Measurements from ENCODE around the gene SMIM41.
"Not testable (repeated sequence)": the region's sequence is repeated elsewhere in the genome, so short reads cannot be mapped to it uniquely, and the experiment has no call there.

The SMIM41 gene

DNA sequence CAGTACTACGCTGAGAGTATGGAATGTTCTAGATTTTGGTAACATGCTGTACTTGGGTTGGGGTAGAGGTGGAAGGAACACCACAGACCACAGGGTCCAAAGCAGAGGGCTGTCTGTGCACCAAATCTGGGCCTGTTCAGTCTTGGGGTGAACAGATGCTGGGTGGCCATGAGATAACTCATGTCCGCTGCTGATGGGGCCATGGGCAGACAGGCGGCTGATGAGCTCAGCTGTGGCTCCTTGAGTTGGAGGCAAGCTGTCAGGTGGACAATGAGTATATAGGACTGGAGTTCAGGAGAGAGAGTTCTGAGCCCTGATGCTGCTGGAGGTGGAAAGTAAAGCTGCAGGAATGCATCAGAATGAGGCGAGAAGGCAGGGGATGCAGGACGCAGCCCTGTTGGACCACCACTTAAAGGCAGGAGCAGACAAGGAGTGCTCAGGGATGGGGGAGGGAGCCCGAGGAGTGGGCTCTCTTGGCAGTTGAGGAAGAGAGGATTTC lies 6.2 kb downstream of the SMIM41 start:
- DNase-seq (ENCODE audit: low read depth), result no peak

GRCh38 chr12:52086366-52086765 lies 6.9 kb downstream of the SMIM41 start:
- no peak for DNase-seq (ENCODE audit: low read depth)

DNA sequence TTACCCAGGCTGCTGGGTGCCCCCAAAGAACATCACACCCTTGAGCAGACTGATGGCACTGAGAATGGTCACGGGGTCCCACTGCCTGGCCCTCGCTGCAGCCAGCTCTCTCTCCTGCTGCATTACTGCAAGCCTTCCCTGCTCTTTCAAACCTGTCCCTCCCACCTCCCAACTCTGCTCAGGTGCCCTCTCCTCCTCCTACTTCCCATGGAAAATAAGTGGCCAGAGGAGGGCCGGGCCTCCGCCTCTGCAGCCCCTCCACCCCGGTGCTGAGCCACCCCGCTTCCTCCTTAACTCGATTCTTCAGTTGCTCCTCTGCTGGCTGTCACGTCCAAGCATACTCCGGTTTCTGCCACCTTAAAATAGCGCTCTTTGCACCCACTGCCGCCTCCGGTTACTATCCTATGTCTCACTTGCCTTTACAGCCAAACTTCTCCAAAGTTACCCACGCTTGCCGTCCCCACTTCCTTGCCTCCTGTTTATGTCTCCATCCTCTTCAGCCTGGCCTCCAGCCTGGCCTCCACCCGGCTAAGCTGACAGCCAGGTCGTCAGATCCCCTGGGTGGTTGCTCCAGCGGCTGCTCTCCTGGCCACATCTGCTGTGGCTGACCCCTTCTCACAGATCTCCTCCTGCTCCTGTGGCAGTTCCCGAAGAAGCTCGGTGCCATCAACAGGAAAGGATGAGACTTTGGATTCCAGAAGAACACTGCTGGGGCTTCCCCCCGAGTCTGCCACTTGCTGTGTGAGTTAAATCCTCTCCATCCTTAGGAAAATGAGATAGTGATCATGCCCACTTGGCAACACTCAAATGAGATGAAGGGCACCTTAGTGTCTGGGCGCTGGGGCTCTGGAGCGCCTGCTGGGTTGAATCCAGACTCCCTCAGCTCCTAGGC lies 7.7 kb downstream of the SMIM41 start:
- DNase-seq (ENCODE audit: low read depth), result no peak

- DNase-seq (ENCODE audit: low read depth), result no peak
Measured at GRCh38 chr12:52087961-52088820, 8.7 kb downstream of the SMIM41 start.

DNA sequence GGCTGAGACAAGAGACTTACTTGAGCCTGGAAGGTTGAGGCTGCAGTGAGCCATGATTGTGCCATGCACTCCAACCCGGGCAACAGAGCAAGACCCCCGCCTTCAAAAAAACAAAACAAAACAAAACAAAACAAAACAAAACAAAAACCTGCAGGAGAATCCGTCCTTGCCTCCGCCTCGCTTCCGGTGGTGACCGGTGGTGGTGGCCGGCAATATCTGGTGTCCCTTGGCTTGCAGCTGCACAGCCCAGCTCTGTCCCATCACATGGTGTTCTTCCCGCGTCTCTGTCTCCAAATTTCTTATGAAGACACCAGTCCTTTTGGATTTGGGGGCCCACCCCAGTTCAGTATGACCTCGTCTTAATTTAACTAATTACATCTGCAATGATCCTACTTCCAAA lies 10.0 kb downstream of the SMIM41 start:
- no peak for DNase-seq (ENCODE audit: low read depth)

DNA sequence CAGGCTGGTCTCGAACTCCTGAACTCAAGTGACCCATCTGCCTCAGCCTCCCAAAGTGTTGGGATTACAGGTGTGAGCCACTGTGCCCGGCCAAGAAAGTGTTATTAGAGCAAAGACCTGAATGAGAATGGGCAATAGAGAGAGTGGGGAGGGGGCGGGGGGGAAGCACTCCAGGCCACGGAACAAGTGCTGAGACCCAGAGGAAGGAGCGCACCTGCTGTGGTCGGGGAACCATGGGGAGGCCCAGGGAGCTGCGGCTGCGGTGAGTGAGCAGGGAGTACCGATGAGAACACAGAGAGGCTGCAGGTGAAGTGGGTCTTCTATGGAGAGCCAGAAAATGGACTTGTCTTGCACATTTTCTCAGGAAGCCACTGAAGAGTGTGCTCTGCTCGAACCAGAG lies 10.8 kb downstream of the SMIM41 start:
- no peak for DNase-seq (ENCODE audit: low read depth)

- DNase-seq (ENCODE audit: low read depth), result no peak
Measured at GRCh38 chr12:52091061-52091460, 11.6 kb downstream of the SMIM41 start.

GRCh38 chr12:52091869-52092268 lies 12.4 kb downstream of the SMIM41 start:
- no peak for DNase-seq (ENCODE audit: low read depth)

GRCh38 chr12:52093346-52093745 lies 13.8 kb downstream of the SMIM41 start:
- no peak for DNase-seq (ENCODE audit: low read depth)

- no peak for DNase-seq (ENCODE audit: low read depth)
Measured at GRCh38 chr12:52096332-52097044, 17.0 kb downstream of the SMIM41 start.

- DNase-seq (ENCODE audit: low read depth), result no peak
Measured at GRCh38 chr12:52097045-52097666, 17.7 kb downstream of the SMIM41 start.

- not testable (repeated sequence) for DNase-seq (ENCODE audit: low read depth)
Measured at GRCh38 chr12:52104431-52105089, 25.1 kb downstream of the SMIM41 start.

DNA sequence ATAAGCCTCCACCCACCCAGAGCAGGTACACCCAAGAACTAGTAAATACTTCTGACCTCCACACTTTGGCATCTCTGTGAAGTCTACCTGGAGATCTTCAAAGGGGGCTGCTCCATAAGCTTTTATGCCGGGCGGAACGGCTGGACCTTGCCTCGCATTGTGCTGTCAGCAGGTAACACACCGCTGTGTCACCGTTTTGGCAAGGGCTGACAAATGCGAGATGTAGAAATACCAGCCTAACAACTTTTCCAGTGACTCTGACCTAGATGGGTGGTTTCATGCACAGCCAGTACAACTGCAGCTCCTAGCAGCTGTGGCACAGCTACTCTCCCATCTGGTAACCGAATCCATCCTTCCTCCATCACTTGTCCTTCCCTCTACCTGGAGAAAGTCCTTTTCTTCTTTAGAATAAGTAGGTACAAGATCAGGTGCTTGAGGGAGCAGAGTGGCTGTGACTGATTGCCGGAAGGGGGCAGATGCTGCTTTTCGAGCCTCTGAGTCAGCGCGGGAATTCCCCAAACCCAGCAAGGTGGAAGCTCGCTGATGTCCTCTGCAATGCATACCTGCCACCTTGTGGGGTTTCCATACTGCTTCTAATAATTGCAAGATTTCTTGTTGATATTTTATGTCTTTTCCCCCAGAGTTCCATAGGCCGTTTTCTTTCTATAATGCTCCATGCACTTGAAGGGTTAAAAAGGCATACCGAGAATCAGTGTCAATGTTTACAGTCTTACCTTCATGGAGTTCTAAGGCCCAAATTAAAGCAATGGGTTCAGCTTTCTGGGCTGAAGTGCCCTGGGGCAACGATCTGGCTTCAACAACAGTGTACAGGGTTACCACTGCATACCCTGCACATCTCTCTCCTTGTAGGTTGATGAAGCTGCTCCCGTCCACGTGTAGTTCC lies 37.0 kb downstream of the SMIM41 start:
- DNase-seq (ENCODE audit: low read depth), result peak; percentile 32

DNA sequence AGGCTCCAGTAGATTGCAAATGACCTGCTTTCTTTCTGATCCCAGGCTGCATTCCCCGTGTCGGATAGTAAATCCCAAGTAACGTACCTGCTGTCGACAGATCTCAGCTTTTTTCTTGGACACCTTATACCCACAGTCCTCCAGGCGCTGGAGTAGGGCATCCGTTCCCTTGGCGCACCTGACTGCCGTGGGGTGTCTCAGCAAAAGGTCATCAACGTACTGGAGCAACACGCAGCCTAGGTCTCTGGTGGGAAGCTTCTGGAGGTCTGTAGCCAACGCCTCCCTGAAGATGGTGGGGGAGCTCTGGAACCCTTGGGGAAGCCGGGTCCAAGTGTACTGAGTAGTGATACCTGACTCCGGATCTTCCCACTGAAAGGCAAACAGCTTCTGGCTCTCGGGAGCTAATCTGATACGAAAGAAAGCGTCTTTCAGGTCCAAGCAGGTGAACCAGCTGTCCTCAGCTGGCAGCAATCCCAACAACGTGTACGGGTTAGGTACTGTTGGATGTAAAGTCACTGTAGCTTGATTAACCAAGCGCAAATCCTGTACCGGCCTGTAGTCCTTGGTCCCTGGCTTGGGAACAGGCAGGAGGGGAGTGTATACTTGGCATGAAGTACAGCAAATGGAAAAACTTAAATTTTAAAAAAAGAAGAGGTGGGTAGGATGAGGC lies 38.4 kb downstream of the SMIM41 start:
- DNase-seq (ENCODE audit: low read depth), result not testable (repeated sequence)

DNA sequence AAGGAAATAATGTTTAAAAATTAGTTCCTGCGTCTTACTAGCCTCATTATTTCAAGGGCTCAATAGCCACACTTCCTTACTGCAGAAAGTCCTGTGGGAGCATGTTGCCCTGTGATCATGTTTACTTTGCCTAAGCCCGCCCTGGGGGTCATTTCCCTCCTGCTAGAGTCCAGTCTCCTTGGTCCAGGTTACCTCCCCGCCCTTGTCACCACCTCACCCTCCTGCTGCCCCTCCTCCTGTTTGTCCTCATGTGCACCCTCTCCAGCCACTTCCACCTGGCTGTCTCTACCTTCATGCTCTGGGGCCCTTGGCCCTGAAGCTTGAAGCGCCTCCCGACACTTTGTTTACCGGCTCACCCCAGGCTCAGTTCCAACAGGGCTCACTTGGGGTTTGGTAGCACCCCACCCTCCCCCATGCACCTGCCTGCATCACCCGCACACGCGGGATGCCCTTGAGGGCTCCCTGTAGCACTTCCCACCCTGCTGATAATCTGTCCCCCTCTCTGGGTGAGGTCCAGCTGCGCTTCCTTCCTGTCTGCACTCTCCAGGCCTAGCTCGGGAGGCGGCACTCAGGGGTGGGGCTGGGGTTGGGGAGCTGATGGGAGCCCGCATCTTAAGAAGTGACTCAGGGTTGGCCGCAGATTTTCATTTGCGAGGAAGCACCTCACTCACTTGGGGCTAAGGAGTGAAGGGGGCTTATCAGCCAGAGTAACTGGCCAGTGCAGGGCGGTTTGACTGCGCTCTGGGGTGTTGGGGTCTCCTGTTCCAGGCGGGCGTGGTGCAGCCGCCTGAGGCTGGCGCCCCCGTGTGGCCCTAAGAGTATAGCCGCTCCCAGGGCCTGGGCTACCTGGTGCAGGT lies 40.1 kb downstream of the SMIM41 start:
- no peak for DNase-seq (ENCODE audit: low read depth)

DNA sequence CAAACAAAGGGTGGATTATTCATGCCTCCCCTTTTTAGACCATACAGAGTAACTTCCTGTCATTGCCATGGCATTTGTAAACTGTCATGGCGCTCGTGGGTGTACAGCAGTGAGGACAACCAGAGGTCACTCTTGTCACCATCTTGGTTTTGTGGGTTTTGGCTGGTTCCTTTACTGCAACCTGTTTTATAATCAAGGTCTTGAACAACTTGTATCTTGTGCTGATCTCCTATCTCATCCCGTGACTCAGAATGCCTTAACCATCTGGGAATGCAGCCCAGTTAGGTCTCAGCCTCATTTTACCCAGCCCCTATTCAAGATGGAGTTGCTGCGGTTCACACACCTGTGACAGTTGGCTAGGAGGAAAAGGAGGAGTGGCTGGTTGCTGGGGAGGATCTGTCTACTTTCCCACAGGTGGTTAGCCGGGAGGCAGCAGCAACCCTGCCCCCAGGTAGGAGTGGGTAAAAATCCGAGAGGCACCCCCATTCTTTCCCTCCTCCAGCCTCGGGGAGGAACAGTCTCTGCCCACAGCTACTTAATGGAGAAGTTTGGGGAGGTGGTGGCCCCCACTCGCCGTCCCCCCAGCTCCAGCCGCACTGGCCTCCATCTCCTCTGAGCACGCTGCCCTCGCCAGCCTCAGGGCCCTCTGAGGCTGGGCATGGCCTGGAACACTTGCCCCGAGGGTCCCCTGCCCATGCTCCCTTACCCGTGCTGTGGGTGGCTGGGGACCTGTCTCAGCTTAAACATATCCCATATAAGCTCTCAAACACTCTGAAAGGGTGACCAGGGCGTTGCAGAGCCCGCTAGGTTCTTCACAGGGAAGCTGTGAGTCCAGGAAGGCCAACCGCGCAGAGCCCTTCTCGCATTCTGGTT lies 41.7 kb downstream of the SMIM41 start:
- no peak for DNase-seq (ENCODE audit: low read depth)

GRCh38 chr12:52121824-52122539 lies 42.5 kb downstream of the SMIM41 start:
- DNase-seq (ENCODE audit: low read depth), result peak; percentile 41
